ENCODE measurements around the gene SH2D7.
A peak's percentile ranks its signal among the peaks of the same experiment; 100 is the strongest.

SH2D7 gene

DNA sequence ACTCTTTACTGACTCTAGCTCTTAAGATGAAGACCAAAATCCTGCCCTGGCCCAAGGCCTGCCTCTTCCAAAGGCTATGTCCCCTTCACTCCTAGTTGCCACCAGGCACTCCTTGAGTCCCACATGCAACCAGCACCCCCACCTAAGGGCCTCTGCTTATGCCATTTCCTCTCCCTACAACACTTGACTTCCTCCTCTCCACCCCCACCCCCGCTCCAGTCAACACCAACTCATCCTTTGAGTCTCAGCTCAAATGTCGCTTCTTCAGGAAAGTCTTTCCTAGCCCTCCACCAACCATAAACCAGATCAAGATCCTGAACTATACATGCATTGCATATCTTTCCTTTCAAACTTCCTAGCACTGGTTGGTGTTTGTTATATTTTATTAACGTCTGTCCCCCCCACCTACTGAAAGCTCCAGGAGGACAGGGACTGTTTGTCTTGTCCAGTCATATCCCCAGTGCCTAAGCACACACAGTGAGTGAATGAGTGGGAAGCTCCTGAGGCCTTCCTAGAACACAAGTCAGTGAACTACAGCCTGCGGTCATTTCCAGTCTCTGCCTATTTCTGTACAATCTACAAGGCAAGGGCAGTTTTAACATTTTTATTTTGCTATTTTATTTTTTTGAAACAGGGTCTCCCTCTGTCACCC, 22.2 kb upstream of the SH2D7 start:
- no peak for DNase-seq (ENCODE audit: low read depth)
- H3K4me3 ChIP-seq (ENCODE audit: control insufficient read depth, low read depth, low read length), result no peak overlapping the region
- TF ChIP-seq, protein P1, sequence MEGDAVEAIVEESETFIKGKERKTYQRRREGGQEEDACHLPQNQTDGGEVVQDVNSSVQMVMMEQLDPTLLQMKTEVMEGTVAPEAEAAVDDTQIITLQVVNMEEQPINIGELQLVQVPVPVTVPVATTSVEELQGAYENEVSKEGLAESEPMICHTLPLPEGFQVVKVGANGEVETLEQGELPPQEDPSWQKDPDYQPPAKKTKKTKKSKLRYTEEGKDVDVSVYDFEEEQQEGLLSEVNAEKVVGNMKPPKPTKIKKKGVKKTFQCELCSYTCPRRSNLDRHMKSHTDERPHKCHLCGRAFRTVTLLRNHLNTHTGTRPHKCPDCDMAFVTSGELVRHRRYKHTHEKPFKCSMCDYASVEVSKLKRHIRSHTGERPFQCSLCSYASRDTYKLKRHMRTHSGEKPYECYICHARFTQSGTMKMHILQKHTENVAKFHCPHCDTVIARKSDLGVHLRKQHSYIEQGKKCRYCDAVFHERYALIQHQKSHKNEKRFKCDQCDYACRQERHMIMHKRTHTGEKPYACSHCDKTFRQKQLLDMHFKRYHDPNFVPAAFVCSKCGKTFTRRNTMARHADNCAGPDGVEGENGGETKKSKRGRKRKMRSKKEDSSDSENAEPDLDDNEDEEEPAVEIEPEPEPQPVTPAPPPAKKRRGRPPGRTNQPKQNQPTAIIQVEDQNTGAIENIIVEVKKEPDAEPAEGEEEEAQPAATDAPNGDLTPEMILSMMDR (IDR thresholded peaks at IDR 0.05; ENCODE audit: control insufficient read depth, insufficient read depth, low read depth, low read length, missing control alignments), result no peak

DNA sequence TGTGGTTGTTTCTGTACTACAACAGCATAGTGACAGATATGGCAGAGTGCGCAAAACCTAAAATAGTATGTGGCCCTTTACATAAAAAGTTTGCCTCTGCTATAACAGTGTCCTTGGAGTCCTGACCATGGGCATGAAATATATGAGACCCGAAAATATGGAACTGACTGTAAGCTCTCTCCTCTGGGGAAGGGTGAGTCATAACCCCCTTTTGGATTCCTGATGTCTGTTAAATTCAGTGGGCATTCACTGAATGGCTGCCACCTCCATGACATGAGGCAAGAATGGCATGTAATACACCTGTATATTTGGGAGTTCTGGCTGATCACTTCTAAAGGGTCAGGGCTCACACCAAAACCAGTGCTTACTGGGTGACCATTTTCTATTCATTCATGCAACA, 21.0 kb upstream of the SH2D7 start:
- no peak overlapping the region for H3K4me3 ChIP-seq (ENCODE audit: control insufficient read depth, low read depth, low read length)
- no peak for DNase-seq (ENCODE audit: low read depth)

DNA sequence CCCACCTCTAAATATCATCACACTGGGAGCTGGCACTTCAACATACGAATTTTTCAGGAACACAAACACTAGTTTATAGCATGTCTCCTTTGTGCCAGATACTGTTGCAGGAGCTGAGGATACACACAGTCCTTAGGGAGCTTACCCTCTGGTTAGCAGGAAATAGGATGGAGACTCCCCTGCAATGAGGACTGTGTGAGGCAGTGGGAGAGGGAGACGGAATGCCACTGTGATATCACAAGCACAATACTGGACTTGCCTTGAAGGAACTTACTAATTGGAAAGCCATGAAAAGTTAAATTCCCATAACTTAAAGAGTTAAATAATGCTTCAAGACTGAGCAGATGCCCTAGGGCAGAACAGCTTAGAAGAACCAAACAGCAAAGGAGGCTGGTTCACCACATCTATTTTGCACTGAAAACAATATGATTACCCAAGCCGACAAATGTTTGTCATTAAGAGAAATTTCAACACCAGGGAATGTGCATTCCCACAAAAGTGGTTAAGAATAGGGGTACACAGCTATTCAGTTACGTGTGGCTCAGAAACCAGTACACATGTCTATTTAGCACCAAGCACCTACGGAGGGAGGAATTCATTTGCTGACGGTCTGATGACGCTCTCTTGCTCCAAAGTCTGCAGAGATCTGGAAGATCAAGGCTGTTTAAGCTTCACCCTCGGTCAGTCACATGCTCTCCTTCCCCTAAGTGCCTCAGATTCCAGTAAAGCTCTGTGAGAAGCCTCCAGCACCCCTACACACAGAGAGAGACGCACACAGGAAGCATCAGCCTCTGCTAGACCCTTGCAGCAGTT, 20.1 kb upstream of the SH2D7 start:
- H3K4me3 ChIP-seq (ENCODE audit: control insufficient read depth, low read depth, low read length), result no peak overlapping the region; the same call in 1 of the 2 replicates
- peak; percentile 81 for DNase-seq (ENCODE audit: low read depth)
- TF ChIP-seq, protein P1 (IDR thresholded peaks at IDR 0.05; ENCODE audit: control insufficient read depth, insufficient read depth, low read depth, low read length, missing control alignments), result no peak

More for the DNA sequence above, 21.0 kb upstream of the SH2D7 start:
- TF ChIP-seq, protein P1 (IDR thresholded peaks at IDR 0.05; ENCODE audit: control insufficient read depth, insufficient read depth, low read depth, low read length, missing control alignments), result no peak

DNA sequence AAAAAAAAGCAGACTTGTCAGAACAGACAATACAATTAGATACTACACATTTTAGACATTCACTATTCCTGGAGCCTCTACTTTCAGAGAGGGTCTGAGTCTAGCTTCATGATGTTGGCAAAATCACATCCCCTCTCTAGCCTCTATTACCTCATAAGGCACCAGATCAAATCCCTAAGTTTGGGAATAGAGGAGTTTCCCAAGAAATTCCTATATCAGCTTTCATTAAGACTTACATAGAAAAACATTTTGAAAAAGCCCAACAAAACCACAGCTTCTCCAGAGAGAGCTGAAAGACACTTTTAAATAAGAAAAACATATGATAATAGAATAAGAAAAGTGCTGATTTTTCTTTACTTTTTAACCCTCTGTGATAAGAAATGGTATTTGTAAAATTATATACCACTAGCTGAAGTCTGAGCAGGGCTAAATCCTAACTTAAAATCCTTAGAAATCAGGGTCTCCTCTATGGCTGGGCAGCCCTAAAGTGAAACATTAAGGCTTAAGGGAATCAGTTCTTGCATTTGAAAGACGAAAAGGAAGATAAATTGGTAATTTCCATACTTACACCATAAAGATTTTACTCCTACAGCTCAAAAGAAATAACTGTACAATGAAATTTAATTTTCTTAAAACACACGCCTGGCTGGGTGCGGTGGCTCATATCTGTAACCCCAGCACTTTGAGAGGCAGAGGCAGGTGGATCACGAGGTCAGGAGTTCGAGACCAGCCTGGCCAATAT, 19.1 kb upstream of the SH2D7 start:
- no peak overlapping the region for H3K4me3 ChIP-seq (ENCODE audit: control insufficient read depth, low read depth, low read length)
- no peak for DNase-seq (ENCODE audit: low read depth)
- TF ChIP-seq, protein P1 (IDR thresholded peaks at IDR 0.05; ENCODE audit: control insufficient read depth, insufficient read depth, low read depth, low read length, missing control alignments), result no peak

DNA sequence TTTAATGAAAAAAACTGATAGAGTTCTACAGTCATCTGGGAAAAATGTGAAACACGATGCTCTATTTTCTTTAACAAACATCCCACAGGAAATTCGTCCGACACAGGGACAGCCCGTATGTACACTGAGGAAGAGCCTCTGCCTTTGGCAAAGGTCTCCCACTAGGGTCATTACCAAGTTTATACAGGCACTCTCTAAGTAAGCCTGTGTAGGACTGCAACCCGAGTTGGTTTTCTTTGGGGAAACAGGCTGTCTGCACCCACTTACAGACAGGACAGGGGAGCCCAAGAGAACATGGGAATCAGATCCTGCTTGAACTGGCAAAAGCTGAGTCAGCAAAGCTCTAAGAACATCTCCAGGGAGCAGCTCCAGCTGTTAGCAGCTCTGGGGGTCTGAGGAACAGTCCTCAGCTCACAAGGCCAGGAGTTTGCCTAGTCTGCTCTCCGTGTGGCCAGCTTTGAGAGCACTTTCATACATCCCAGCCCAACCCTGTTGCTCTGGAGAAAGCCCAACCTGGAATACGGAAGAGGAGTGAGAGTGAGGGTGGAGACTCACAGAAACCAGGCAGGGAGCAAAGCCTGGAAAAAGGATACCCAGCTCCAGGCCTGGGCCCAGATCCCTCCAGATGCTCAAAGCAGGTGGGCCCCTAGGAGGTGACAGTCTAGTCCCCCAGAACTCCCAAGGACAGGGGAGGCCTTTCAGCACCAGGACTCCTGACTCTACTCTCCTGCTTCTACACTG, 16.7 kb upstream of the SH2D7 start:
- peak overlapping the region; percentile 92 for H3K4me3 ChIP-seq (ENCODE audit: control insufficient read depth, low read depth, low read length)
- DNase-seq (ENCODE audit: low read depth), result no peak
- TF ChIP-seq, protein P1 (IDR thresholded peaks at IDR 0.05; ENCODE audit: control insufficient read depth, insufficient read depth, low read depth, low read length, missing control alignments), result no peak

All from AG09309 (cell line).